Stimulated activated CD8-positive, alpha-beta memory T cell treated with anti-CD3 and anti-CD28 coated beads, Interleukin-7, amount 100 ng/mL, for 24 hours (primary cell): ENCODE data around the gene SESN3.
"Not testable (repeated sequence)": the region's sequence is repeated elsewhere in the genome, so short reads cannot be mapped to it uniquely, and the experiment has no call there.

Experiments used
- DNase-seq: peaks from one replicate; pipeline ENCODE4 v3.0.0-alpha.2; 2020; ENCODE audit warnings: low read depth

SESN3 gene

DNA sequence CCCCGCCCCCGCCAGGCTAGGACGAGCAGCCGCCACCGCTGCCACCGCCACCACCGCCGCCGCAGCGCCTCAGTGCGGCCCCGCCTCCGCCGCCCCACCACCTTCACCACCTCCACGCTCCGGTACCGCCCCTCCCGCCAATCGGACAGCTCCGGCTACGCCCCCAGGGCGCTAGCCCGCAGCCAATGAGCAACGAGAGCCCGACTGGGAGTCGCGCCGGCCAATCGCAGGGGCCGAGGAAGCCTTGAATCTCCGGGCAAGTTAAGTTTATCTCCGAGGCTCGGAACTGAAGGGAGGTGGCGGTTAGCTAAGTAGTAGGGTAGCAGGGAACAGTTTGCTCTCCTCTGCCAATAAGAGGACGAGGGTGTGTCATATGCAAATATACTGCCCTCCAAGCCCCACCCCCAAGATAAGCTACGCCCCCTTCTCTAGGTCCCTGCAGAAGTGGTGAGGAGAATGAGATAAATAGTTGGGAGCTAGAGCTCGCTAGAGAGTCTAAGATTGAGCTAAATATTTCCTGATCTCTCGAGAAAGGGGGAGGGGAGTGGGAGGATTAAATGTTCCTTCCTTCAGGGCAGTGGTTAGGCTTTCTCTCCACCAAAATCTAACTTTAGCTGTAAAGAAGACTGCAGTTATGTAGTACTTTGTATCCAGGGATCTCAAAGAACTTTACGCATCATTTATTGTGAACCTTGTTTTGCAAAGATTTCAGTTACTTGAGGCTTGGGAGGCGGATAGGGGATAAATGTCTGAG, at the start of gene SESN3:
SESN3 (minus strand) TSS at position 76 of the 754 bp plus-strand sequence. CDS start 342 bp downstream, outside the sequence.
- DNase-seq = peak; percentile 94

- no peak for DNase-seq
Observed at GRCh38 chr11:95279921-95280868, 49.2 kb upstream of the SESN3 start.

- DNase-seq = no peak
Observed at GRCh38 chr11:95277868-95278267, 46.9 kb upstream of the SESN3 start.

- no peak for DNase-seq
Observed at GRCh38 chr11:95276139-95276538, 45.1 kb upstream of the SESN3 start.

DNA sequence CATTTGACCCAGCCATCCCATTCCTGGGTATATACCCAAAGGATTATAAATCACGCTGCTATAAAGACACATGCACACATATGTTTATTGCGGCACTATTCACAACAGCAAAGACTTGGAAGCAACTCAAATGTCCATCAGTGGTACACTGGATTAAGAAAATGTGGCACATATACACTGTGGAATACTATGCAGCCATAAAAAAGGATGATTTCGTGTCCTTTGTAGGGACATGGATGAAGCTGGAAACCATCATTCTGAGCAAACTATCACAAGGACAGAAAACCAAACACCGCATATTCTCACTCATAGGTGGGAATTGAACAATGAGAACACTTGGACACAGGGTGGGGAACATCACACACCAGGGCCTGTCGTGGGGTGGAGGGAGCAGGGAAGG, 42.6 kb upstream of the SESN3 start:
- DNase-seq = not testable (repeated sequence)

- DNase-seq = no peak
Observed at GRCh38 chr11:95269036-95269819, 38.2 kb upstream of the SESN3 start.

- no peak for DNase-seq
Observed at GRCh38 chr11:95268391-95268790, 37.4 kb upstream of the SESN3 start.

GRCh38 chr11:95267601-95268213, 36.7 kb upstream of the SESN3 start:
- DNase-seq = no peak

DNA sequence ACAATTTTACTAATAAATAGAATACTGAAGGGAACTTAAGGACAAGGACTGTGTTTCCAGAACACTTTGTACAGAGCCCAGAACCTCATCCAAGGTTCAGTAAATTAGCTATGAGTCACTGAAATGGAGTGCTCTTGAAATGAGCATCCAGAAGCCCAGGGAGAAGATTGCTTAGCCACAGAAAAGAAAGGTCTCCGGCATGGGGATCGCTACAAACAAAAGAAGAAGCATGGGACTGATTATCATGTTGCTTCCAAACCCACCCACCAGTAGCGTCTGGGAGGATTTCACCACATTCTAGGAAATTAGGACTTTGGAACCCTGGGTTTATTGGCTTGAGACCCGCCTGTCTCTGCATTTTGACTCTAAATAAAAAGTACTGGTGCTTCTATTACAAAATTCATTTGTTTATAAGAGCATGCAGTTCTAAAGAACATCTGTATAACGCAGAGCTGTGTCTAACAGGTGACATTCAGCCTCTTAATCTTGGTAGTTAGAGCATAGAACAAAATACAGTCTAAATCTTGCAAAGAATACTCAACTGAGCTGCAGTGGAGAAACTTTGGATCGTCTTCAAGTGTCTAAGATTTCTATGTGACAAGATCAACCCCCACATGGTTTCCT, 35.9 kb upstream of the SESN3 start:
- no peak for DNase-seq

DNA sequence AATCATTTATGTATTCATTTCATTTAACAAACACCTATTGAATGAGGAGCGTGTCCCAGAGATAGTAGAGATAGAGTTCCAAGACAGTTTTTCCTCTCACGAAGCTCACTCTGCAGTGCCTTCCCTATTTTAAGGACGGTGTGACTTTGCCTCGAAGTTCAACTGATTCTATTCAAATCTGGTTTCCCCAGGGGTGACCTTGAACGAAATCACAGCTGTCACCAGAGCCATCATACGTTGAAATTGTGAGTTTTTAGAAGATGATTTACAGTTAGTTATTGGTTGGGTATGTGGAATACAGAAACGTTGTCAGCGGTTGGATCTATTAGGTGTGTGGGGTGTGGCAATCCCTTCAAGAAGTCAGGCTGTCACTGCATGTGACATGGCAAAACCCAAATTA, 33.9 kb upstream of the SESN3 start:
- DNase-seq = no peak

- DNase-seq = no peak
Observed at GRCh38 chr11:95262994-95263765, 32.2 kb upstream of the SESN3 start.

DNA sequence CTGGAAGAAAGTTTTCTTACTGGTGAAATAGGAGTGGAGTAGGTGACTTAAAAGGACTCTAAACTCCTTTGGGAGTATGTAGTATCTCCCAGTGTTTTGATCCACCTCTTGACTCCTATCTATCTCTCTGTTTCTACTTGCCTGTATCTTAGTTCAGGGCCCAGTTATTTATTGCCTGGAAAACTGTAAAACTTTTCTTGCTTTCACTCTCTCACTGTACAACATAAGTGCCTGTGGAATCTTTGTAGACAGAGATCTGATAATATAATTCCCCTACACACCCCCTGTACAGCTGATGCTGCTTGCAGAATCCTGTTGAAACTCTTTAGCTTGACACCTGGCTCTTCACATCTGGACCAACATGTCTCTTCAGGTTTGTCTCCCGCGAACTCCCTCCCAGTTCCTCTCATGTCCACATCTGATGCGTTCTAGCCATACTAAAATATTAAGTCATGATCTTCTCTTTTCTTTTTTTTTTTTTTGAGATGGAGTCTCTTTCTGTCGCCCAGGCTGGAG, 26.5 kb upstream of the SESN3 start:
- no peak for DNase-seq

DNA sequence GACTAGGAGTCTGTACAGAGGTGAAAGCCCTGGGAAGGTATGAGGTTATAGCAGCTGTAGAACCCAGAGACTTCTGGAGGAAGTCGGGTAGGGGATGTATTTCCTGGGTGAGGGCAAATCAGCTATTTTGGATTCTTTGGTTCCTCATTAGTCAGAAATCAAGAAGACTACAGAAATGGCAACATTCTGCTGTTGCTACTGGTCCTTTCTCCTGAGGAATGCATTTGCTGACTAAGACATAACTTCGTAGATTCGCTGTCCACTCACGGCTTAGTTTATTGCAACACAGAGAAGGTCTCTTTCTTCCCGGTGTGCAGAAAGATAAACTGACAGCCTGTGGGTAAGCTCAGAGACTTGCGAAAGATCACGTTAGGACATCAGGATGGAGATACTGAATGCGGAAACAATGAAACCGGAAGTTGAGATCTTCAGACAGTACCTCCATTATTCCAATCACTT, 25.3 kb upstream of the SESN3 start:
- no peak for DNase-seq

DNA sequence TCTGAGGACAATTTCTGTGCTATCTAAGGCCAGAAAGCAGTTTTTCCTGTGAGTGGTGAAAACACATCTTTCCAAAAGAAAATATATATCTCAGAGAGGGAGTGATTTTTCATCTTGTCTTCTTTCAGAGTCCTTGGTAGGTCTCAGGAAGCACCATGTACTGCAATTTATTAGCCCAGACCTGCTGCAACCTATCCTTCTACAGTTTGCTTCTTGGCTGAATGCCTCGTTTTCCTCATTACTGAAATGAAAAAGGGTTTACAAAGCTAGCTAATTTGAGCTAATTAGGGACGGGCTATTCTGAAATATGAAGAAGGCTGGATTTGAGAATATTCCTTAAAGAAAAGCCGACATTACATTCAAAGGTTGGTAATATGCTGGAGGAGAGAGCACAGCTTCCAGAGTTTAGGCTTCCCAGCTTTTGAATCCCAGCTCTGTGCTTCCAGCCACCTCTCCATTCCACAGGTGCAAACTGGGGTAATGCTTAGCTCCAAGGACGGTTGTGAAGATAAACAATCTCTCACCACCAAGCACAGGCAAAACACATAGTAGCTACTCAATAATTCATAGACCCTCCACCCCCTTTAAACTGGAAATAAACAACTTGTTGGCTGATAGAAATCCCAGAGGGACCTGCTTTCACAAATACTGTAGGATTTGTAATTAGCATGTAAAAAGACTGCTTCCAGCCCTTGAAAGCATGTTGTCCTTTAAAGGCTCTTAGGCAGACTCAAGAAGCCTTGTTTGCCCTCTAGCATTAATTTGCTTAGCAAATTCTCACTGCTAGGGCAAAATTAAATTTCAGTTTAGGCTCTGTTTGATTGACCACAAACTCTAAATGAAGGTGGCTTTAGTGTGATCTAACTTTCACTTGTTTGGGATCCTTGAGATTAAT, 24.5 kb upstream of the SESN3 start:
- no peak for DNase-seq

- no peak for DNase-seq
Observed at GRCh38 chr11:95254716-95255115, 23.7 kb upstream of the SESN3 start.

GRCh38 chr11:95254131-95254704, 23.2 kb upstream of the SESN3 start:
- peak; percentile 49 for DNase-seq

GRCh38 chr11:95253141-95253540, 22.1 kb upstream of the SESN3 start:
- DNase-seq = no peak

DNA sequence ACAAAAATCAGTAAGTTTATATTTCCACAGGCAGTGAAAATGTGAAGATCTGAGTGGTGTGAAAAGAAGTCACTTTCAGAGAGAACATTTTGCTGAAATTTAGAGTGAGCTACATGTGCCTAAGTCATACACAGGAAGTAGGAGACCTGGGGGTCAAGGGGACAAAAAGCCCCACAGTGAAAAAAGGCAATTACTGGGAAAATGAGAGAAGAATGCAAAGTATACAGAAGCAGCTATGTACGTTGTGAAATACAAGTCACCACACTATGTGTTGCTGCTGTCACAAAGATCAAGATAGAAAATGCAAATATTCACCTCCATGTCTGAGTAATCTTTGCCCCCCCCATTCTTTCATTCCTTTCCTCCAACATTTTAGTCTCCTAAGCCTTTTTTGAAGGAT, 21.6 kb upstream of the SESN3 start:
- no peak for DNase-seq

DNA sequence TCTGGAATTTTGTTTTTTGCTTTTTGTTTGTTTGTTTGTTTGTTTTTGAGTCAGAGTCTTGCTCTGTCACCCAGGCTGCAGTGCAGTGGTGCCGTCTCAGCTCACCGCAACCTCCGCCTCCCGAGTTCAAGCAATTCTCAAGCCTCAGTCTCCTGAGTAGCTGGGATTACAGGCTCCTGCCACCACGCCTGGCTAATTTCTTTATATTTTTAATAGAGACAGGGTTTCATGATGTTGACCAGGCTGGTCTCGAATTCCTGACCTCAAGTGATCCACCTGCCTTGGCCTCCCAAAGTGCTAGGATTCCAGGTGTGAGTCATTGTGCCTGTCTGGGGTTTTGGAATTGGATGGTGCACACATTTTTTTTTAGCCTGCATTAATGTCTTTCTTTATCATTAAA, 20.9 kb upstream of the SESN3 start:
- not testable (repeated sequence) for DNase-seq
